Measurements from ENCODE around the gene IMP4. TPM values are rescaled to one million over a fixed set of nuclear protein-coding genes. Genes with fewer than 3 reads are reported as not detected.

IMP4 gene
- polyA plus RNA-seq, 6 donors from 2014 or later: 62.0 to 112 (median 85.3) TPM

GRCh38 chr2:130390460-130391057 lies 47.9 kb downstream of the IMP4 start:
- H3K4me1 Mint-ChIP-seq: peaks cover 28 to 38% (median 31%) of the 10 kb centered on the region in 3 donors
- ATAC-seq (ENCODE audit: low read depth in 2 of 2) (peak; percentile 18 to 19), DNase-seq (no peak)
- H3K27me3 Mint-ChIP-seq: peaks cover 0 to 11% (median 0%) of the 10 kb centered on the region in 3 donors
- no peaks in the 10 kb centered on the region for H3K36me3 Mint-ChIP-seq
- H3K27ac Mint-ChIP-seq: peak overlapping the region; percentile 60 to 98 (median 81)
- no peaks in the 10 kb centered on the region for H3K9me3 Mint-ChIP-seq
- peak overlapping the region; percentile 63 to 98 (median 93) for H3K4me3 Mint-ChIP-seq

- Mint-ChIP-seq H3K36me3 (no peaks in the 10 kb centered on the region), H3K4me1 (peaks cover 21 to 31% (median 24%) of the 10 kb centered on the region in 3 donors), H3K27ac (peak overlapping the region; percentile 60 to 98 (median 81)), H3K4me3 (peak overlapping the region; percentile 63 to 98 (median 93)), H3K9me3 (no peaks in the 10 kb centered on the region), H3K27me3 (peaks cover 0 to 11% (median 3%) of the 10 kb centered on the region in 3 donors)
- DNase-seq (peak; percentile 51), ATAC-seq (ENCODE audit: low read depth in 2 of 2) (peak; percentile 89 to 90)
Measured at GRCh38 chr2:130391058-130391871, 48.6 kb downstream of the IMP4 start.

GRCh38 chr2:130391872-130392670 lies 49.4 kb downstream of the IMP4 start:
- peaks cover 18 to 28% (median 20%) of the 10 kb centered on the region in 3 donors for H3K4me1 Mint-ChIP-seq
- peaks cover 0 to 11% (median 6%) of the 10 kb centered on the region in 3 donors for H3K27me3 Mint-ChIP-seq
- ATAC-seq (ENCODE audit: low read depth in 2 of 2) (no peak), DNase-seq (no peak)
- peak overlapping the region in 2 of 6 donors; percentile 4 to 79 for H3K27ac Mint-ChIP-seq
- H3K36me3 Mint-ChIP-seq: no peaks in the 10 kb centered on the region
- H3K4me3 Mint-ChIP-seq: peak overlapping the region; percentile 63 to 98 (median 93)
- H3K9me3 Mint-ChIP-seq: no peaks in the 10 kb centered on the region

- H3K4me1 Mint-ChIP-seq: peaks cover 16 to 25% (median 18%) of the 10 kb centered on the region in 3 donors
- H3K27ac Mint-ChIP-seq: peak overlapping the region in 1 of 6 donors; percentile 19
- no peaks in the 10 kb centered on the region for H3K9me3 Mint-ChIP-seq
- ATAC-seq (ENCODE audit: low read depth in 2 of 2) (no peak), DNase-seq (no peak)
- no peaks in the 10 kb centered on the region for H3K36me3 Mint-ChIP-seq
- H3K27me3 Mint-ChIP-seq: peaks cover 0 to 11% (median 6%) of the 10 kb centered on the region in 3 donors
- peak overlapping the region in 3 of 8 donors; percentile 2 to 38 (median 27) for H3K4me3 Mint-ChIP-seq
Measured at GRCh38 chr2:130393318-130393910, 50.7 kb downstream of the IMP4 start.

Other genes with a start within 250 kb of the IMP4 start
- not detected for gene POTEF, start 213.7 kb upstream of the IMP4 start, polyA plus RNA-seq (ENCODE audit: low read depth in 6 of 6)
- gene CCDC74B, start 197.8 kb upstream of the IMP4 start, polyA plus RNA-seq (ENCODE audit: low read depth in 6 of 6): not detected
- 10 to 100 TPM; 20.2 to 41.4 (median 27.7) TPM for gene SMPD4, start 161.3 kb upstream of the IMP4 start, polyA plus RNA-seq (ENCODE audit: low read depth in 6 of 6)
- gene MZT2B, start 160.6 kb upstream of the IMP4 start, polyA plus RNA-seq (ENCODE audit: low read depth in 6 of 6): 100 to 1,000 TPM; 118 to 165 (median 141) TPM
- gene TUBA3E, start 144.5 kb upstream of the IMP4 start, polyA plus RNA-seq (ENCODE audit: low read depth in 6 of 6): not detected
- 10 to 100 TPM; 57.8 to 83.3 (median 68.5) TPM for gene PTPN18, start 13.2 kb downstream of the IMP4 start, polyA plus RNA-seq (ENCODE audit: low read depth in 6 of 6)
- not detected for gene POTEI, start 166.4 kb downstream of the IMP4 start, polyA plus RNA-seq (ENCODE audit: low read depth in 6 of 6)
- not detected for gene CFC1B, start 178.3 kb downstream of the IMP4 start, polyA plus RNA-seq (ENCODE audit: low read depth in 6 of 6)

Data from naive B cell (primary cell).